ENCODE measurements around the gene FCGR2B. TPM values are rescaled to one million over a fixed set of nuclear protein-coding genes. Genes with fewer than 3 reads are reported as not detected.
A peak's percentile ranks its signal among the peaks of the same experiment; 100 is the strongest.

The FCGR2B gene
- total and polyA plus RNA-seq, 2 of the 13 experiments (the other 11 are each of a cell fraction or from before 2014, with no cell fraction given) = not detected

DNA sequence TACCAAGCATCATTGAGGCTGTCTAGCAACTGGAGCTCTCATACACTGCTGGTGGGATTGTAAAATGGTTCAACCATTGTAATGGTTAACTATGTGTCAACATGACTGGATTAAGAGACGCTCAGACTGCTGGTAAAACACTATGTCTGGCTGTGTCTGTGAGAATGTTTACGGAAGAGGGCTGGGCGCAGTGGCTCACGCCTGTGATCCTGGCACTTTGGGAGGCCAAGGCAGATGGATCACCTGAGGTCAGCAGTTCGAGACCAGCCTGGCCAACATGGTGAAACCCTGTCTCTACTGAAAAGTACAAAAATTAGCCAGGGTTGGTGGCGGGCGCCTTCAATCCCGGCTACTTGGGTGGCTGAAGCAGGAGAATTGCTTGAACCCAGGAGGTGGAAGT, 39.3 kb downstream of the FCGR2B start (continued):
- TF ChIP-seq, protein P1, sequence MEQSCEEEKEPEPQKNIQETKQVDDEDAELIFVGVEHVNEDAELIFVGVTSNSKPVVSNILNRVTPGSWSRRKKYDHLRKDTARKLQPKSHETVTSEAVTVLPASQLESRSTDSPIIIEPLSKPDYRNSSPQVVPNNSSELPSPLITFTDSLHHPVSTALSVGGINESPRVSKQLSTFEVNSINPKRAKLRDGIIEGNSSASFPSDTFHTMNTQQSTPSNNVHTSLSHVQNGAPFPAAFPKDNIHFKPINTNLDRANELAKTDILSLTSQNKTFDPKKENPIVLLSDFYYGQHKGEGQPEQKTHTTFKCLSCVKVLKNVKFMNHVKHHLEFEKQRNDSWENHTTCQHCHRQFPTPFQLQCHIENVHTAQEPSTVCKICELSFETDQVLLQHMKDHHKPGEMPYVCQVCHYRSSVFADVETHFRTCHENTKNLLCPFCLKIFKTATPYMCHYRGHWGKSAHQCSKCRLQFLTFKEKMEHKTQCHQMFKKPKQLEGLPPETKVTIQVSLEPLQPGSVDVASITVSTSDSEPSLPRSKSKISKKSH (CRISPR knock-in tag; IDR thresholded peaks at IDR 0.05; ENCODE audit: borderline replicate concordance) = no peak
- TF ChIP-seq ZNF782 (CRISPR knock-in tag; IDR thresholded peaks at IDR 0.05; ENCODE audit: borderline replicate concordance) (no peak), POLR2AphosphoS5 (IDR thresholded peaks at IDR 0.05; ENCODE audit: low read depth, low read length) (no peak), IKZF1 (IDR thresholded peaks at IDR 0.05) (no peak), TARDBP (CRISPR knock-in tag; IDR thresholded peaks at IDR 0.05) (peak; percentile 90)
- TF ChIP-seq, protein P2, sequence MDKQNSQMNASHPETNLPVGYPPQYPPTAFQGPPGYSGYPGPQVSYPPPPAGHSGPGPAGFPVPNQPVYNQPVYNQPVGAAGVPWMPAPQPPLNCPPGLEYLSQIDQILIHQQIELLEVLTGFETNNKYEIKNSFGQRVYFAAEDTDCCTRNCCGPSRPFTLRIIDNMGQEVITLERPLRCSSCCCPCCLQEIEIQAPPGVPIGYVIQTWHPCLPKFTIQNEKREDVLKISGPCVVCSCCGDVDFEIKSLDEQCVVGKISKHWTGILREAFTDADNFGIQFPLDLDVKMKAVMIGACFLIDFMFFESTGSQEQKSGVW (CRISPR knock-in tag; IDR thresholded peaks at IDR 0.05; ENCODE audit: borderline replicate concordance) = no peak
- TF ChIP-seq, protein P3, sequence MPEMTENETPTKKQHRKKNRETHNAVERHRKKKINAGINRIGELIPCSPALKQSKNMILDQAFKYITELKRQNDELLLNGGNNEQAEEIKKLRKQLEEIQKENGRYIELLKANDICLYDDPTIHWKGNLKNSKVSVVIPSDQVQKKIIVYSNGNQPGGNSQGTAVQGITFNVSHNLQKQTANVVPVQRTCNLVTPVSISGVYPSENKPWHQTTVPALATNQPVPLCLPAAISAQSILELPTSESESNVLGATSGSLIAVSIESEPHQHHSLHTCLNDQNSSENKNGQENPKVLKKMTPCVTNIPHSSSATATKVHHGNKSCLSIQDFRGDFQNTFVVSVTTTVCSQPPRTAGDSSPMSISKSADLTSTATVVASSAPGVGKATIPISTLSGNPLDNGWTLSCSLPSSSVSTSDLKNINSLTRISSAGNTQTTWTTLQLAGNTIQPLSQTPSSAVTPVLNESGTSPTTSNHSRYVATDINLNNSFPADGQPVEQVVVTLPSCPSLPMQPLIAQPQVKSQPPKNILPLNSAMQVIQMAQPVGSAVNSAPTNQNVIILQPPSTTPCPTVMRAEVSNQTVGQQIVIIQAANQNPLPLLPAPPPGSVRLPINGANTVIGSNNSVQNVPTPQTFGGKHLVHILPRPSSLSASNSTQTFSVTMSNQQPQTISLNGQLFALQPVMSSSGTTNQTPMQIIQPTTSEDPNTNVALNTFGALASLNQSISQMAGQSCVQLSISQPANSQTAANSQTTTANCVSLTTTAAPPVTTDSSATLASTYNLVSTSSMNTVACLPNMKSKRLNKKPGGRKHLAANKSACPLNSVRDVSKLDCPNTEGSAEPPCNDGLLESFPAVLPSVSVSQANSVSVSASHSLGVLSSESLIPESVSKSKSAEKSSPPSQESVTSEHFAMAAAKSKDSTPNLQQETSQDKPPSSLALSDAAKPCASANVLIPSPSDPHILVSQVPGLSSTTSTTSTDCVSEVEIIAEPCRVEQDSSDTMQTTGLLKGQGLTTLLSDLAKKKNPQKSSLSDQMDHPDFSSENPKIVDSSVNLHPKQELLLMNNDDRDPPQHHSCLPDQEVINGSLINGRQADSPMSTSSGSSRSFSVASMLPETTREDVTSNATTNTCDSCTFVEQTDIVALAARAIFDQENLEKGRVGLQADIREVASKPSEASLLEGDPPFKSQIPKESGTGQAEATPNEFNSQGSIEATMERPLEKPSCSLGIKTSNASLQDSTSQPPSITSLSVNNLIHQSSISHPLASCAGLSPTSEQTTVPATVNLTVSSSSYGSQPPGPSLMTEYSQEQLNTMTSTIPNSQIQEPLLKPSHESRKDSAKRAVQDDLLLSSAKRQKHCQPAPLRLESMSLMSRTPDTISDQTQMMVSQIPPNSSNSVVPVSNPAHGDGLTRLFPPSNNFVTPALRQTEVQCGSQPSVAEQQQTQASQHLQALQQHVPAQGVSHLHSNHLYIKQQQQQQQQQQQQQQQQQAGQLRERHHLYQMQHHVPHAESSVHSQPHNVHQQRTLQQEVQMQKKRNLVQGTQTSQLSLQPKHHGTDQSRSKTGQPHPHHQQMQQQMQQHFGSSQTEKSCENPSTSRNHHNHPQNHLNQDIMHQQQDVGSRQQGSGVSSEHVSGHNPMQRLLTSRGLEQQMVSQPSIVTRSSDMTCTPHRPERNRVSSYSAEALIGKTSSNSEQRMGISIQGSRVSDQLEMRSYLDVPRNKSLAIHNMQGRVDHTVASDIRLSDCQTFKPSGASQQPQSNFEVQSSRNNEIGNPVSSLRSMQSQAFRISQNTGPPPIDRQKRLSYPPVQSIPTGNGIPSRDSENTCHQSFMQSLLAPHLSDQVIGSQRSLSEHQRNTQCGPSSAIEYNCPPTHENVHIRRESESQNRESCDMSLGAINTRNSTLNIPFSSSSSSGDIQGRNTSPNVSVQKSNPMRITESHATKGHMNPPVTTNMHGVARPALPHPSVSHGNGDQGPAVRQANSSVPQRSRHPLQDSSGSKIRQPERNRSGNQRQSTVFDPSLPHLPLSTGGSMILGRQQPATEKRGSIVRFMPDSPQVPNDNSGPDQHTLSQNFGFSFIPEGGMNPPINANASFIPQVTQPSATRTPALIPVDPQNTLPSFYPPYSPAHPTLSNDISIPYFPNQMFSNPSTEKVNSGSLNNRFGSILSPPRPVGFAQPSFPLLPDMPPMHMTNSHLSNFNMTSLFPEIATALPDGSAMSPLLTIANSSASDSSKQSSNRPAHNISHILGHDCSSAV (CRISPR knock-in tag; IDR thresholded peaks at IDR 0.05; ENCODE audit: borderline replicate concordance) = no peak
- TF ChIP-seq, protein P4, sequence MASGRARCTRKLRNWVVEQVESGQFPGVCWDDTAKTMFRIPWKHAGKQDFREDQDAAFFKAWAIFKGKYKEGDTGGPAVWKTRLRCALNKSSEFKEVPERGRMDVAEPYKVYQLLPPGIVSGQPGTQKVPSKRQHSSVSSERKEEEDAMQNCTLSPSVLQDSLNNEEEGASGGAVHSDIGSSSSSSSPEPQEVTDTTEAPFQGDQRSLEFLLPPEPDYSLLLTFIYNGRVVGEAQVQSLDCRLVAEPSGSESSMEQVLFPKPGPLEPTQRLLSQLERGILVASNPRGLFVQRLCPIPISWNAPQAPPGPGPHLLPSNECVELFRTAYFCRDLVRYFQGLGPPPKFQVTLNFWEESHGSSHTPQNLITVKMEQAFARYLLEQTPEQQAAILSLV (CRISPR knock-in tag; IDR thresholded peaks at IDR 0.05; ENCODE audit: borderline replicate concordance) = no peak
- TF ChIP-seq, protein P5, sequence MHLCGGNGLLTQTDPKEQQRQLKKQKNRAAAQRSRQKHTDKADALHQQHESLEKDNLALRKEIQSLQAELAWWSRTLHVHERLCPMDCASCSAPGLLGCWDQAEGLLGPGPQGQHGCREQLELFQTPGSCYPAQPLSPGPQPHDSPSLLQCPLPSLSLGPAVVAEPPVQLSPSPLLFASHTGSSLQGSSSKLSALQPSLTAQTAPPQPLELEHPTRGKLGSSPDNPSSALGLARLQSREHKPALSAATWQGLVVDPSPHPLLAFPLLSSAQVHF (CRISPR knock-in tag; IDR thresholded peaks at IDR 0.05) = no peak
- TF ChIP-seq, protein P6, sequence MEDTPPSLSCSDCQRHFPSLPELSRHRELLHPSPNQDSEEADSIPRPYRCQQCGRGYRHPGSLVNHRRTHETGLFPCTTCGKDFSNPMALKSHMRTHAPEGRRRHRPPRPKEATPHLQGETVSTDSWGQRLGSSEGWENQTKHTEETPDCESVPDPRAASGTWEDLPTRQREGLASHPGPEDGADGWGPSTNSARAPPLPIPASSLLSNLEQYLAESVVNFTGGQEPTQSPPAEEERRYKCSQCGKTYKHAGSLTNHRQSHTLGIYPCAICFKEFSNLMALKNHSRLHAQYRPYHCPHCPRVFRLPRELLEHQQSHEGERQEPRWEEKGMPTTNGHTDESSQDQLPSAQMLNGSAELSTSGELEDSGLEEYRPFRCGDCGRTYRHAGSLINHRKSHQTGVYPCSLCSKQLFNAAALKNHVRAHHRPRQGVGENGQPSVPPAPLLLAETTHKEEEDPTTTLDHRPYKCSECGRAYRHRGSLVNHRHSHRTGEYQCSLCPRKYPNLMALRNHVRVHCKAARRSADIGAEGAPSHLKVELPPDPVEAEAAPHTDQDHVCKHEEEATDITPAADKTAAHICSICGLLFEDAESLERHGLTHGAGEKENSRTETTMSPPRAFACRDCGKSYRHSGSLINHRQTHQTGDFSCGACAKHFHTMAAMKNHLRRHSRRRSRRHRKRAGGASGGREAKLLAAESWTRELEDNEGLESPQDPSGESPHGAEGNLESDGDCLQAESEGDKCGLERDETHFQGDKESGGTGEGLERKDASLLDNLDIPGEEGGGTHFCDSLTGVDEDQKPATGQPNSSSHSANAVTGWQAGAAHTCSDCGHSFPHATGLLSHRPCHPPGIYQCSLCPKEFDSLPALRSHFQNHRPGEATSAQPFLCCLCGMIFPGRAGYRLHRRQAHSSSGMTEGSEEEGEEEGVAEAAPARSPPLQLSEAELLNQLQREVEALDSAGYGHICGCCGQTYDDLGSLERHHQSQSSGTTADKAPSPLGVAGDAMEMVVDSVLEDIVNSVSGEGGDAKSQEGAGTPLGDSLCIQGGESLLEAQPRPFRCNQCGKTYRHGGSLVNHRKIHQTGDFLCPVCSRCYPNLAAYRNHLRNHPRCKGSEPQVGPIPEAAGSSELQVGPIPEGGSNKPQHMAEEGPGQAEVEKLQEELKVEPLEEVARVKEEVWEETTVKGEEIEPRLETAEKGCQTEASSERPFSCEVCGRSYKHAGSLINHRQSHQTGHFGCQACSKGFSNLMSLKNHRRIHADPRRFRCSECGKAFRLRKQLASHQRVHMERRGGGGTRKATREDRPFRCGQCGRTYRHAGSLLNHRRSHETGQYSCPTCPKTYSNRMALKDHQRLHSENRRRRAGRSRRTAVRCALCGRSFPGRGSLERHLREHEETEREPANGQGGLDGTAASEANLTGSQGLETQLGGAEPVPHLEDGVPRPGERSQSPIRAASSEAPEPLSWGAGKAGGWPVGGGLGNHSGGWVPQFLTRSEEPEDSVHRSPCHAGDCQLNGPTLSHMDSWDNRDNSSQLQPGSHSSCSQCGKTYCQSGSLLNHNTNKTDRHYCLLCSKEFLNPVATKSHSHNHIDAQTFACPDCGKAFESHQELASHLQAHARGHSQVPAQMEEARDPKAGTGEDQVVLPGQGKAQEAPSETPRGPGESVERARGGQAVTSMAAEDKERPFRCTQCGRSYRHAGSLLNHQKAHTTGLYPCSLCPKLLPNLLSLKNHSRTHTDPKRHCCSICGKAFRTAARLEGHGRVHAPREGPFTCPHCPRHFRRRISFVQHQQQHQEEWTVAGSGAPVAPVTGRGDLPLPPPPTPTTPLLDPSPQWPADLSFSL (CRISPR knock-in tag; IDR thresholded peaks at IDR 0.05) = no peak
